ENCODE results near the gene TBC1D24.
"Not testable (repeated sequence)": the region's sequence is repeated elsewhere in the genome, so short reads cannot be mapped to it uniquely, and the experiment has no call there.

The TBC1D24 gene

GRCh38 chr16:2518823-2519710, 44.1 kb downstream of the TBC1D24 start:
- DNase-seq, result no peak

- no peak for DNase-seq
Measured at GRCh38 chr16:2519711-2520080, 44.8 kb downstream of the TBC1D24 start.

- DNase-seq, result peak; percentile 90 to 92
Measured at GRCh38 chr16:2520097-2520783, 45.3 kb downstream of the TBC1D24 start, which contains the start of gene AMDHD2. Gene AMDHD2, plus strand, starts transcription at chr16:2520371. Its CDS starts 88 bp downstream, at chr16:2520459.

- peak; percentile 47 to 53 for DNase-seq
Measured at GRCh38 chr16:2520784-2521531, 46.0 kb downstream of the TBC1D24 start.

GRCh38 chr16:2523801-2524231, 48.9 kb downstream of the TBC1D24 start:
- no peak for DNase-seq

- DNase-seq, result no peak
Measured at GRCh38 chr16:2524339-2524938, 49.5 kb downstream of the TBC1D24 start.

- no peak for DNase-seq
Measured at GRCh38 chr16:2526135-2526534, 51.2 kb downstream of the TBC1D24 start.

GRCh38 chr16:2527071-2527783, 52.3 kb downstream of the TBC1D24 start:
- DNase-seq, result peak in 1 of 2 donors; percentile 14

GRCh38 chr16:2527784-2528100, 52.8 kb downstream of the TBC1D24 start:
- DNase-seq, result no peak

- no peak for DNase-seq
Measured at GRCh38 chr16:2528161-2529060, 53.5 kb downstream of the TBC1D24 start.

GRCh38 chr16:2529061-2529931, 54.4 kb downstream of the TBC1D24 start:
- peak in 1 of 2 donors; percentile 17 for DNase-seq

GRCh38 chr16:2529961-2530628, 55.2 kb downstream of the TBC1D24 start:
- no peak for DNase-seq

- DNase-seq, result no peak
Measured at GRCh38 chr16:2530629-2531318, 55.8 kb downstream of the TBC1D24 start.

- DNase-seq, result no peak
Measured at GRCh38 chr16:2531371-2531695, 56.4 kb downstream of the TBC1D24 start, which contains the start of gene CEMP1. Gene CEMP1, minus strand, starts transcription at chr16:2531408. Its CDS starts 335 bp downstream, at chr16:2531073.

GRCh38 chr16:2531696-2532493, 57.0 kb downstream of the TBC1D24 start:
- DNase-seq, result peak; percentile 98

- DNase-seq, result peak; percentile 65
Measured at GRCh38 chr16:2532494-2533141, 57.7 kb downstream of the TBC1D24 start.

- not testable (repeated sequence) for DNase-seq
Measured at GRCh38 chr16:2533142-2533755, 58.3 kb downstream of the TBC1D24 start.

Data from stimulated activated CD4-positive, alpha-beta T cell treated with anti-CD3 and anti-CD28 coated beads, Interleukin-2, amount 100 ng/mL, for 24 hours (primary cell).